ENCODE results near the gene GRIA1. TPM values are rescaled to one million over a fixed set of nuclear protein-coding genes. Genes with fewer than 3 reads are reported as not detected.

GRIA1 gene
- polyA plus RNA-seq, 2 donors, result 0.01 TPM; not detected in 1

GRCh38 chr5:153537207-153537606 is 46.7 kb downstream of the GRIA1 start:
- Histone ChIP-seq H3K4me1 (ENCODE audit: control insufficient read depth in 2 of 2, insufficient read depth in 2 of 2, low read length in 1 of 2) (no peaks in the 10 kb centered on the region), H3K4me3 (ENCODE audit: low read depth in 1 of 2, low read length in 2 of 2) (no peak overlapping the region), H3K27me3 (ENCODE audit: control insufficient read depth in 1 of 2, insufficient read depth in 2 of 2, low read length in 2 of 2) (no peaks in the 10 kb centered on the region), H3K27ac (ENCODE audit: low read depth in 2 of 2, low read length in 1 of 2) (no peak overlapping the region), H3K36me3 (ENCODE audit: control insufficient read depth in 2 of 2, insufficient read depth in 2 of 2, low read length in 1 of 2) (no peaks in the 10 kb centered on the region), H3K9me3 (ENCODE audit: control insufficient read depth in 2 of 2, insufficient read depth in 1 of 2, low read depth in 1 of 2, low read length in 1 of 2) (no peaks in the 10 kb centered on the region)
- whole genome bisulfite sequencing, 2 donors, result 84 to 86% methylated on average over 8 of the region's 8 CpGs

- Histone ChIP-seq H3K4me1 (ENCODE audit: control insufficient read depth in 2 of 2, insufficient read depth in 2 of 2, low read length in 1 of 2) (no peaks in the 10 kb centered on the region), H3K4me3 (ENCODE audit: low read depth in 1 of 2, low read length in 2 of 2) (no peak overlapping the region), H3K27me3 (ENCODE audit: control insufficient read depth in 1 of 2, insufficient read depth in 2 of 2, low read length in 2 of 2) (no peaks in the 10 kb centered on the region), H3K36me3 (ENCODE audit: control insufficient read depth in 2 of 2, insufficient read depth in 2 of 2, low read length in 1 of 2) (no peaks in the 10 kb centered on the region), H3K9me3 (ENCODE audit: control insufficient read depth in 2 of 2, insufficient read depth in 1 of 2, low read depth in 1 of 2, low read length in 1 of 2) (no peaks in the 10 kb centered on the region), H3K27ac (ENCODE audit: low read depth in 2 of 2, low read length in 1 of 2) (no peak overlapping the region)
- 54 to 68% methylated on average over 4 of the region's 4 CpGs for WGBS, 2 donors
These were observed 49.5 kb downstream of the GRIA1 start for GRCh38 chr5:153539983-153540382.

- no peaks in the 10 kb centered on the region for H3K27me3 ChIP-seq (ENCODE audit: control insufficient read depth in 1 of 2, insufficient read depth in 2 of 2, low read length in 2 of 2)
- no peak overlapping the region for H3K4me3 ChIP-seq (ENCODE audit: low read depth in 1 of 2, low read length in 2 of 2)
- H3K4me1 ChIP-seq (ENCODE audit: control insufficient read depth in 2 of 2, insufficient read depth in 2 of 2, low read length in 1 of 2), result no peaks in the 10 kb centered on the region
- no peak overlapping the region for H3K27ac ChIP-seq (ENCODE audit: low read depth in 2 of 2, low read length in 1 of 2)
- no peaks in the 10 kb centered on the region for H3K36me3 ChIP-seq (ENCODE audit: control insufficient read depth in 2 of 2, insufficient read depth in 2 of 2, low read length in 1 of 2)
- H3K9me3 ChIP-seq (ENCODE audit: control insufficient read depth in 2 of 2, insufficient read depth in 1 of 2, low read depth in 1 of 2, low read length in 1 of 2), result no peaks in the 10 kb centered on the region
- WGBS, 2 donors, result 66 to 77% methylated on average over 1 of the region's 1 CpG
These were observed 52.1 kb downstream of the GRIA1 start for GRCh38 chr5:153542536-153542935.

DNA sequence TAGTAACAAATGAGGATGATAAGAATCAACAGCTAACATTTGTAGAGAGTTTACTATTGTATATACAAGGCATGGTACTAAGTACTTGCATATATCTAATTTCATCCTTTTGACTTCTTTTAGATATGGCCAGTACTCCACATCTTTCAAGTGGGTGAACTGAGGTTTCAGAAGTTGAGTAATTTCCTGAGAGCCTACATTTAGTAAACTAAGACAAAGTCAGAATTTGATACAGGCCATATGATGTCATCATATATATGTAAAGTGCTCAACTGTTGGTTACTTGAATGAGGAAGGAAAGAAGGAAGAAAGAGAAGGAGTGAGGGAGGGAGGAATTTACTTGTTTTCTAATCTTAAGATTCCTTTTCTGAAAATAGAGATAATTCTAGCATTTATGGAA is 52.8 kb downstream of the GRIA1 start:
- Histone ChIP-seq H3K36me3 (ENCODE audit: control insufficient read depth in 2 of 2, insufficient read depth in 2 of 2, low read length in 1 of 2) (no peaks in the 10 kb centered on the region), H3K4me3 (ENCODE audit: low read depth in 1 of 2, low read length in 2 of 2) (no peak overlapping the region), H3K4me1 (ENCODE audit: control insufficient read depth in 2 of 2, insufficient read depth in 2 of 2, low read length in 1 of 2) (no peaks in the 10 kb centered on the region), H3K27me3 (ENCODE audit: control insufficient read depth in 1 of 2, insufficient read depth in 2 of 2, low read length in 2 of 2) (no peaks in the 10 kb centered on the region), H3K9me3 (ENCODE audit: control insufficient read depth in 2 of 2, insufficient read depth in 1 of 2, low read depth in 1 of 2, low read length in 1 of 2) (no peaks in the 10 kb centered on the region), H3K27ac (ENCODE audit: low read depth in 2 of 2, low read length in 1 of 2) (no peak overlapping the region)

GRCh38 chr5:153543959-153544470 is 53.5 kb downstream of the GRIA1 start:
- Histone ChIP-seq H3K27me3 (ENCODE audit: control insufficient read depth in 1 of 2, insufficient read depth in 2 of 2, low read length in 2 of 2) (no peaks in the 10 kb centered on the region), H3K4me1 (ENCODE audit: control insufficient read depth in 2 of 2, insufficient read depth in 2 of 2, low read length in 1 of 2) (no peaks in the 10 kb centered on the region), H3K36me3 (ENCODE audit: control insufficient read depth in 2 of 2, insufficient read depth in 2 of 2, low read length in 1 of 2) (no peaks in the 10 kb centered on the region), H3K9me3 (ENCODE audit: control insufficient read depth in 2 of 2, insufficient read depth in 1 of 2, low read depth in 1 of 2, low read length in 1 of 2) (no peaks in the 10 kb centered on the region), H3K4me3 (ENCODE audit: low read depth in 1 of 2, low read length in 2 of 2) (no peak overlapping the region), H3K27ac (ENCODE audit: low read depth in 2 of 2, low read length in 1 of 2) (no peak overlapping the region)

GRCh38 chr5:153544706-153545105 is 54.2 kb downstream of the GRIA1 start:
- Histone ChIP-seq H3K27me3 (ENCODE audit: control insufficient read depth in 1 of 2, insufficient read depth in 2 of 2, low read length in 2 of 2) (no peaks in the 10 kb centered on the region), H3K4me1 (ENCODE audit: control insufficient read depth in 2 of 2, insufficient read depth in 2 of 2, low read length in 1 of 2) (no peaks in the 10 kb centered on the region), H3K27ac (ENCODE audit: low read depth in 2 of 2, low read length in 1 of 2) (no peak overlapping the region), H3K36me3 (ENCODE audit: control insufficient read depth in 2 of 2, insufficient read depth in 2 of 2, low read length in 1 of 2) (no peaks in the 10 kb centered on the region), H3K4me3 (ENCODE audit: low read depth in 1 of 2, low read length in 2 of 2) (no peak overlapping the region), H3K9me3 (ENCODE audit: control insufficient read depth in 2 of 2, insufficient read depth in 1 of 2, low read depth in 1 of 2, low read length in 1 of 2) (no peaks in the 10 kb centered on the region)
- WGBS, 2 donors, result 52 to 63% methylated on average over 4 of the region's 4 CpGs

DNA sequence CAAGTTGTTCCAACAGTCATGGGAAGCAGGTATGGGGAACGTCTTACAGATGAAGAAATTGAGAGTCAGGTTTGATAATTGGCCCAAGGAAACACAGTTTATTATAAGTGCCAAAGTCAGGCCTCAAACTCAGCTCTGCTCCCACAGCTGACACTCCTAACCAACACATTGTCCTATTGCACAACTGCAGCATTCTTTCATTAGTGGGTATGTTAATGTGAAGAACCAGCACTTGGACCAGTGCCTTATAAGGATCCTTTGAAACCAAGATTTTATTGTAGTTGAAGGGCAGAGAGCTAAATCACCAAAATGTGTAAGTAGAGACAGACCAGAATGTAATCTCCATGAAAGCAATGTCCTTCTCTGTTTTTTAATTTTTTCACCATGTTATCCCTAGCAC is 56.1 kb downstream of the GRIA1 start:
- Histone ChIP-seq H3K27me3 (ENCODE audit: control insufficient read depth in 1 of 2, insufficient read depth in 2 of 2, low read length in 2 of 2) (no peaks in the 10 kb centered on the region), H3K4me1 (ENCODE audit: control insufficient read depth in 2 of 2, insufficient read depth in 2 of 2, low read length in 1 of 2) (no peaks in the 10 kb centered on the region), H3K9me3 (ENCODE audit: control insufficient read depth in 2 of 2, insufficient read depth in 1 of 2, low read depth in 1 of 2, low read length in 1 of 2) (no peaks in the 10 kb centered on the region), H3K27ac (ENCODE audit: low read depth in 2 of 2, low read length in 1 of 2) (no peak overlapping the region), H3K4me3 (ENCODE audit: low read depth in 1 of 2, low read length in 2 of 2) (no peak overlapping the region), H3K36me3 (ENCODE audit: control insufficient read depth in 2 of 2, insufficient read depth in 2 of 2, low read length in 1 of 2) (no peaks in the 10 kb centered on the region)
- 48 to 67% methylated on average over 1 of the region's 1 CpG for WGBS, 2 donors

DNA sequence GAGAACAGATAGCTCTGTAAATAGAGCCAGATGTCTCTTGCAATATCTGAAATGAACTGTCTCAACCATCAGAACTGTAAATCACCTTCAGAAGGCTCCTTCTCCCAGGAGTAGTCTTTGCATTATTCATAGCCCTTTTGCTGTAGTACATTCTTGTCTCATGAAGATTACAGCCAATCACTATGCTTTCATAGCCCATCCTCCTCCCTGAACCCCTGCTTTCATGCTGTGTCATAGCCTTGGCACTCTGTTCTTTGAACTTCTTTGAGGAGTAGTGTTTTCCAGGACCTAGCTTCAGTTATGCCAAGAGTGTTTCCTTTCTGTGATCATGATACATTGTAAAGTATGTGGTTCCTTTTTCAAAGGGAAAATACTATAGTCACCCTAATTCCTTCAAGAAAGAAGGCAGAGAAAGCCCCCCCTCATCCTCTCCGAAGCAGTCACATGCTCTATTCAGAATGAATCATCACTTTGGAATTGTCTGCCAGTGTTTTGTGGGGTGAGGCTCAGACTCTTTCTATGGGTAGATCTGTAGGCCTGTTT is 61.1 kb downstream of the GRIA1 start:
- Histone ChIP-seq H3K27me3 (ENCODE audit: control insufficient read depth in 1 of 2, insufficient read depth in 2 of 2, low read length in 2 of 2) (no peaks in the 10 kb centered on the region), H3K4me1 (ENCODE audit: control insufficient read depth in 2 of 2, insufficient read depth in 2 of 2, low read length in 1 of 2) (no peaks in the 10 kb centered on the region), H3K36me3 (ENCODE audit: control insufficient read depth in 2 of 2, insufficient read depth in 2 of 2, low read length in 1 of 2) (no peaks in the 10 kb centered on the region), H3K9me3 (ENCODE audit: control insufficient read depth in 2 of 2, insufficient read depth in 1 of 2, low read depth in 1 of 2, low read length in 1 of 2) (no peaks in the 10 kb centered on the region), H3K4me3 (ENCODE audit: low read depth in 1 of 2, low read length in 2 of 2) (no peak overlapping the region), H3K27ac (ENCODE audit: low read depth in 2 of 2, low read length in 1 of 2) (no peak overlapping the region)
- 2 to 6% methylated on average over 1 of the region's 1 CpG for WGBS, 2 donors

GRCh38 chr5:153552886-153553285 is 62.4 kb downstream of the GRIA1 start:
- H3K9me3 ChIP-seq (ENCODE audit: control insufficient read depth in 2 of 2, insufficient read depth in 1 of 2, low read depth in 1 of 2, low read length in 1 of 2), result no peaks in the 10 kb centered on the region
- no peaks in the 10 kb centered on the region for H3K36me3 ChIP-seq (ENCODE audit: control insufficient read depth in 2 of 2, insufficient read depth in 2 of 2, low read length in 1 of 2)
- no peaks in the 10 kb centered on the region for H3K27me3 ChIP-seq (ENCODE audit: control insufficient read depth in 1 of 2, insufficient read depth in 2 of 2, low read length in 2 of 2)
- no peak overlapping the region for H3K4me3 ChIP-seq (ENCODE audit: low read depth in 1 of 2, low read length in 2 of 2)
- no peak overlapping the region for H3K27ac ChIP-seq (ENCODE audit: low read depth in 2 of 2, low read length in 1 of 2)
- H3K4me1 ChIP-seq (ENCODE audit: control insufficient read depth in 2 of 2, insufficient read depth in 2 of 2, low read length in 1 of 2), result no peaks in the 10 kb centered on the region

GRCh38 chr5:153555420-153556114 is 65.1 kb downstream of the GRIA1 start:
- H3K27ac ChIP-seq (ENCODE audit: low read depth in 2 of 2, low read length in 1 of 2), result no peak overlapping the region
- H3K36me3 ChIP-seq (ENCODE audit: control insufficient read depth in 2 of 2, insufficient read depth in 2 of 2, low read length in 1 of 2), result no peaks in the 10 kb centered on the region
- no peaks in the 10 kb centered on the region for H3K9me3 ChIP-seq (ENCODE audit: control insufficient read depth in 2 of 2, insufficient read depth in 1 of 2, low read depth in 1 of 2, low read length in 1 of 2)
- H3K4me1 ChIP-seq (ENCODE audit: control insufficient read depth in 2 of 2, insufficient read depth in 2 of 2, low read length in 1 of 2), result no peaks in the 10 kb centered on the region
- 49 to 64% methylated on average over 6 of the region's 6 CpGs for WGBS, 2 donors
- no peak overlapping the region for H3K4me3 ChIP-seq (ENCODE audit: low read depth in 1 of 2, low read length in 2 of 2)
- H3K27me3 ChIP-seq (ENCODE audit: control insufficient read depth in 1 of 2, insufficient read depth in 2 of 2, low read length in 2 of 2), result no peaks in the 10 kb centered on the region

All from esophagus (tissue), 2 donors.